RPMI8226 (cell line): ENCODE measurements around the gene CD33.
A peak's percentile ranks its signal among the peaks of the same experiment; 100 is the strongest.

Source experiments
- DNase-seq: peaks from one replicate; pipeline ENCODE4 v3.0.0-alpha.2; 2015

CD33 gene

DNA sequence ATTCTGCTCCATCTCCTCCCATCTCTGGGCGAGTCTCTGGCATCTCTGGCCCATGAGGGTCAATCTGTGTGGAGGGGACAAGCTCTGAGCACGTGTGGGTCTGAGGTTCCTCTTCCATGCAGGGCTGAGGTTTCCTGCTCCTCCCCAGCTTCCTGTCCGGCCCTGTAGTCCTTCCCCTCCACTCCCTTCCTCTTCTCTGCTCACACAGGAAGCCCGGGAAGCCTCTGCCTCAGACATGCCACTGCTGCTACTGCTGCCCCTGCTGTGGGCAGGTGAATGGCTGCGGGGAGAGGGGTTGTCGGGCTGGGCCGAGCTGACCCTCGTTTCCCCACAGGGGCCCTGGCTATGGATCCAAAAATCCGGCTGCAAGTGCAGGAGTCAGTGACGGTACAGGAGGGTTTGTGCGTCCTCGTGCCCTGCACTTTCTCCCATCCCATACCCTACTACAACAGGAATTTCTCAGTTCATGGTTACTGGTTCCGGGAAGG is 14.0 kb upstream of the CD33 start:
- DNase-seq, result peak; percentile 81

DNA sequence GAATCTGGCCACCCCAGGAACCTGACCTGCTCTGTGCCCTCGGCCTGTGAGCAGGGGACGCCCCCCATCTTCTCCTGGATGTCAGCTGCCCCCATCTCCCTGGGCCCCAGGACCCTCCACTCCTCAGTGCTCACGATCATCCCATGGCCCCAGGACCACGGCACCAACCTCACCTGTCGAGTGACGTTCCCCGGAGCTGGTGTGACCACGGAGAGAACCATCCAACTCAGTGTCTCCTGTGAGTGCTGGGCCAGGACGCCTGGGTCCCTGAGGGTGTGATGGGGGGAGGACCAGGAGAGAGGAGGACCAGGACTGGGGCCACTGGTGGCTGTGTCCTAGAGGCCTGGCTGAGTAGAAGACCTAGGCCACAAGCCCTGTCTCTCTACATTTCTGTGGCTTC is 13.0 kb upstream of the CD33 start:
- no peak for DNase-seq

DNA sequence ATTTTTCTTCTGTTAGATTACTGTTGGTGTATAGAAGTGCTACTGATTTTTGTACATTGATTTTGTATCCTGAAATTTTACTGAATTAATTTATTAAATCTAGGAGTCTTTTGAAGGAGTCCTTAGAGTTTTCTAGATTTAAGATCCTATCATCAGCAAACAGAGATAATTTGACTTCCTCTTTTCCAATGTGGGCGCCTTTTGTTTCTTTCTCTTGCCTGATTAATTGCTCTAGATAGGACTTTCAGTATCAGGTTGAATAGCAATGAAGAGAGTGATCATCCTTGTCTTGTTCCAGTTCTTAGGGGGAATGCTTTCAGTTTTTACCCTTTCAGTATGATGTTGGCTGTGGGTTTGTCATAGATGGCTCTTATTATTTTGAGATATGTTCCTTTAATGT is 5.6 kb upstream of the CD33 start:
- DNase-seq, result no peak

DNA sequence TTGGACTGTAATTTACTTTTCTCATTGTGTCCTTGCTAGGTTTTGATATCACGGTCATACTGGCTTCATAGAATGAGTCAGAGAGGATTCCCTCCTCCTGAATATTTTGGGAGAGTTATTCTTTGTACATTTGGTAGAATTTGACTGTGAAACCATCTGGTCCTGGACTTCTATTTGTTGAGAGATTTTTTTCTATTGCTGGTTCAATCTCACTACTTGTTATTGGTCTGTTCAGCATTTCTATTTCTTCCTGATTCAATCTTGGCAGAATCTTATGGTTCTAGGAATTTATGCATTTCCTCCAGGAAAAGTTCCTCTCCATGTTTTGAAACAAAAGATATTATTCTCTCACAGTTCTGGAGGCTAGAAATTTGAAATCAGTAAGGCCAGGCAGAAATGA is 4.9 kb upstream of the CD33 start:
- DNase-seq, result no peak

DNA sequence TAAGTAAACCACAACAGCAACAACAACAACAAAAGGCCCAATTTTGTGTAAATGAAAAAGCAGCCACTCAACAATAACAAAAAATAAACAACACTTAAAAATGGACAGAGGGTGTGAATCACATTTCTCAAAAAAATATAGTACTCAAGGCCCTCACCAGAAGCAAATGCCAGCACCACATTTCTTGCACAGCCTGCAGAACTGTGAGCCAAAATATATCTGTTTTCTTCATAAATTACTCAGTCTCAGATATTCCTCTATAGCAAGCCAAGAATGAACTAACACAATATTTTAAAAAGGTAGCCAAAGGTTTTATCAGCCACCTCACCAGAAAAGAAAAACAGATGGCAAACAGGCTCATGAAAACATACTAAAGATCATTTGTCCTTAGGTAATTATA is 3.9 kb upstream of the CD33 start:
- DNase-seq, result no peak

DNA sequence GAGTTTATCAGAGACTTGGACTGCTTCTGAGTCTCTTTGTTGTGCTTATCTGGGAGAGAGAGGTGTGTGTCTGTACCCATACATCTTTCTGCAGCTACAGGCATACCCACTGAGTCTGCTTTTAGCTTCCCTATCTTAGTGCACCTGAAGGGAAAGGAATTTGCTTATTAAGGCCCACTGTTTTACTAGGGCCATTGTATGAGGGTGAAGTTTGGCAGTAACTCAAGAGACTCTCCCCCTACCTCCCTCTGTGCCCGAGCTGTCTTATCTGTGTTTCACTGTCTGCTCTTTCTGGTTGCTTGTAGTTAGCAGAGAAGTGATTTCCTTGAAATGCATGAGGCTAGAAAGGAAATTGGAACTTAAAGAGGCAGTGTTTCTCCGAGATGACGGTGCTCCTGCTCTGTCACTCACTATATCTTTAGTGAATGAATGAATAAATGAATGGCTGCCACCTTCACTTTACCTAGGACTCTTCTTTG is 678 bp upstream of the CD33 start:
- no peak for DNase-seq

DNA sequence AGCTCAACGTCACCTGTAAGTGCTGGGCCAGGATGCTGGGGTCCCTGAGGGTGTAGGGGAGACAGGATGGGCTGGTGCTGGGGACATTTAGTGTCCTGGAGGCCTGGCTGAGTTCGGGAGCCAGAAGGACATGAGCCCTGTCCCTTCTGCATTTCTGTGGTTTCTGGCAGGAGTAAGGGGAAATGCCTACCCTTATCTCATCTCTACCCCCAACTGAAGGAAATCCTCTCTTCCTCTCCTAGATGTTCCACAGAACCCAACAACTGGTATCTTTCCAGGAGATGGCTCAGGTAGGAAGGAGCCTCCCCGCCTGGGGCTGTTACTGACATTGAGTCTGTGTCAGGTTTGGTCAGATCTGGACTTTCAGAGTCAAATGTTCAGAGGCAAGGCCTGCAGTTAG is 1.2 kb downstream of the CD33 start:
- DNase-seq, result no peak

DNA sequence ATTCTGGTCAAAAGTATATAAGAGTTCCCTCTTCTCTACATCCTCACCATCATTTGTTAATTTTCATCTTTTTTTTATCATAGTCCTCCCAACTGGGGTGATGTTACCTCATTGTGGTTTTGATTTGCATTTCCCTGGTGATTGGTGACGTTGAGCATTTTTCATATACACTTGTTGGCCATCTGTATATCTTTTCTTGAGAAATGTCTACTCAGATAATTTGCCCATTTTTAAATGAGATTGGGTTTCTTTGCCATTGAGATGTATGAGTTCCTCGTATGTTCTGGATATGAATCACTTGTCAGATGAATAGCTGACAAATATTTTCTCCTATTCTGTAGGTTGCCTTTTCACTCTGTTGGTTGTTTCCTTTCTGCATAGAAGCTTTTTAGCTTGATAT is 2.4 kb downstream of the CD33 start:
- no peak for DNase-seq

DNA sequence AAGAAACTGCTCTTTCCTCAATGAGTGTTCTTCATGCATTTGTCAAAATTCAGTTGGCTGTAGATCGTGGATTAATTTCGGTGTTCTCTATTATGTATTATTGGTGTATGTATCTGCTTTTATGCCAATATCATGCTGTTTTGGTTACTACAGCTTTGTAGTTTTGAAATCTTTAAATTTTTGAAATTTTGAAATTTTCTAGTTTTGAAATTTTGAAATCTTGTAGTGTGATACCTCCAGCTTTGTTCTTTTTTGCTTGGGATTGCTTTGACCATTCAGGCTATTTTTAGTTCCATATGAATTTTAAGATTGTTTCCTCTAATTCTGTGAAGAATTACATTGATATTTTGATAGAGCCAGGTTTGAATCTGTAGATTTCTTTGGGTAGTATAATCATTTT is 3.1 kb downstream of the CD33 start:
- DNase-seq, result no peak

DNA sequence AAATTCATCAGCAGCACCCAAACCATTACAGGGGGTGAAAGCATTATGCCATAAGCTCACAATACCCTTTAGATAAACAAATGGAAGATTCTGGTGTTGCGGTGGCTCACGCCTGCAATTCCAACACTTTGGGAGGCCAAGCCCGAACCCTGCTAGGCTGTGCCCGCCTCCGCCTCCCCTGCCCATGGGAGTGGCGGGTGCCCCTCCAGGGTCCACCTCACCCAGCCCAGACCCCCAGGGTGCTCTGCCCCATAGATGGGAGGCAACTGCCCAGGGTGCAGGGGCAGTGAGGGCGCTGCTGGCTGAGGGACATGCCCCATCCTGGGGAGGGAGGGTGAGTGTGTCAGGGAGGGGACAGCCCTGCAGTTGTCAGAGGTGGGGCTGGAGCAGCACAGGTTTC is 16.0 kb downstream of the CD33 start:
- no peak for DNase-seq

DNA sequence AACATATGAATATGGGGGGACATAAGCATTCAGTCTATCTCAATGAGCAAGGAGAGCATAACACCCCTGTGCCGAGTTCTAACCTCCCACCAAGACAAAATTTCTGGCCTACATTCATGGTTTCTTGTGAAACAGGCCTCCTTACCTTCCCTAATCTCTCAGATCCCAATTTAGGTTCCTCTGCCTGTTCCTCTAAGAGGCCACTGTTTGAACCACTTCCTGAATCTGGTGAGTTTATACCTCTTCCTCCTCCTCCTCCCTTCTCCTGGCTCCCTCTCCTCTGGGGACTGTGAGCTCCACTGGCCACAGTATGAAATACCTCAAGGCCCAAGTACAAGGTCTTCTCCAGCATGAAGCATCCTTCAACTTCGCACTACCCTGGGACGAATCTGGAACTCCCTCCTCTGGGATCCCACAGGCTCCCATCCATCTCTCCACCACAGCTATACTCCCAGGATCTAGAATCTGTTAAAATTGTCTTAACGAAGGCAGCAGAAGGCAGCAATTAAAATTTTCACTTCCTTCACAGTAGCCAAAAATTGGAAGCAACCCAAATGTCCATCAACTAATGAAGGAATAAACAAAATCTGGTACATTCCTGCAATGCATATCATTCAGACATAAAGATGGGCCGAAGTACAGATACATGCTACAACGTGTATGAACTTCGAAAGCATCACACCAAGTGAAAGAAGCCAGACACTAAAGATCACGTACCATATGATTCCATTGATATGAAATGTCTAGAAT is 18.2 kb downstream of the CD33 start:
- no peak for DNase-seq

DNA sequence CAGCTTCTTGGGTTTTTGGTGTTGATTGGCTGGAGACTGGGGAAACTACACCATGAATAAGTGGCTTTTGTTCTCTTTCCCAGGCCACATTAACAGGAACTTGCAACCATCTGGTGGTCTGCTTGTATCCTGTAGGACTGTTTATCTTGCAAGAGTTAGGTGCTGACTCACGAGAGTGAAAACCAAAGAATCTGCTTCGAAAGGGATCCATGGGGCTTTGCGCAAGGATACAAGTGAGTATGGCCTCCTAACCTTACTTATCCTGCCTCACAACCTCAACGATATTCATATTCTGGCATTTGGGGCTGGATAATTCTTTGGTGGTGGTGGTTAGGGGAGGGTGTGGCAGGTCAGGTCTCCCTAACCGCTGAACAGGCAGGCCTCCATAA is 21.3 kb downstream of the CD33 start:
- no peak for DNase-seq

DNA sequence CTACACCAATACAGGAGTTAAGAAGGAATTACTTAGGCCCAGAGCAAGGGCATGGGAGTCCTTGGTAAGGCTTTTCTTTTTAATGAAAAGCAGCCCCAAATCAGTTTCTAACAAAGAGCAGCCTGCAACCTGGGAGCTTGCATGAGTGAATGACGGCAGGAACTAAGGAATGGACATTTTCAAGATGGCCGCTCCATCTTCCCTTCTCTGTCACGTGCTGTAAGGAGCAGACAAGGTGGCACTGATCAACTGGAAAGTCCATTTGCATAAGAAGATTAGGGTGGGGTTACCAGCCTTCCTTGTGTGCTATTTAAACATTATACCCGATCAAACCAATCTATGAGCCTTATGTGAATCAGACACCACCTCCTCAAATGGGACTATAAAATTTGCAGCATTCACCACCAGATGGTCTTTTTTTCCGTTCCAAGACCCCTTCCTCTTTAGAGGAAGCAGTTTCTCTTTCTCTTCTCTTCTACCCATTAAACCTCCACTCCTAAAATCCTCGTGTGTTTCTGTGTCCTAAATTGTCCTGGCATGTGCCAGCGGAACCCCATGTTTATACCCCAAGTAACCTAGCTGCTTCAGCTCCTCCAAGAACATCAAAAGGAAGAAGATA is 23.2 kb downstream of the CD33 start:
- DNase-seq, result no peak

DNA sequence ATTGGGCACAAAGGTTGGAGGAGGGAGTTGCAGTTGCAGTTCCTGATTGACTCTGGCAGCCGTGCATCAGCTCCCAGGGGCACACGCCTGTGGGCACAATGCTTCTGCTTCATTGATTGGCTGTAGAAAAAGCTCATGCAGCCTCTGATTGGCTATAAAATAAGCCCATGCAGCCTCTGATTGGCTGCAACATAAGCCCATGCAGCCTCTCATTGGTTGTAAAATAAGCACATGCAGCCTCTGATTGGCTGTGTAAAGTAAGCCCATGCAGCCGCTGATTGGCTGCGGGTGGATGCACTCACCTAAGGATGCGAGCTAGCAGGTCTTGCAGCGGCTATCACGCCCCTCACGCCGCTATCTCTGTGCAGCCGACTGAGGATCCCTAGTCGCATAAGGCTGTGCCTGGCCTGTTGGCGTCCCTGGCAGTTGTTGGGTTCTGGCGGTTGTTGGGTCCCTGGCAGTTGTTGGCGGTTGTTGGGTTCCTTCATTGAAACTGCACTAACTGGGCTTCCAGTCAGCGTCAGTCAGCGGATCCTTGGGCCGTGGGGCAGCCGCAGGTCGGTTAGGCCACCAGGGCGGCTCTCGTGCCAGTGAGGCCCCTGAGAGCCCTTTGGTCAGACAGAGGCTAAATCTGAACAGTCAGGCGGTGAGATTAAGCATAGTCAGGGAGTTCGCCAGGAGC is 26.0 kb downstream of the CD33 start, which contains the start of gene SIGLECL1:
SIGLECL1 (plus strand) TSS at position 295 of the 682 bp plus-strand sequence. CDS start 12,993 bp downstream, outside the sequence.
- no peak for DNase-seq

DNA sequence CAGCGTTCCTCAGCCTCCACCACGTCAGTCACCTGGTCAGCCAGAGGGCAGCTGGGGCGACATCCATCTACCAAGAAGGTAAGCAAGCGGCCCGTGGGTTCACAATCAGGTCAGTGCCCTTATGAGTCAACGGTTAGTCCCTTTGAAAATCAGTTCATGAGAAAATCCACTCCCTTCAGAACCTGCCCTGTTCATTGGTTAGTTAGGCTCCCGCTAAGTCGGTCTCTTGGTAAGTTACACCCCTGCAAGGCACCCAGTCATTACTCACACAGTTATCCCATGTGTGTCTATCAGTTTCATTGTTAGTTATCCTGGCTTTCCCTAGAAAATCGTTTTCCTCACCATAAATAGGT is 26.6 kb downstream of the CD33 start:
- no peak for DNase-seq

DNA sequence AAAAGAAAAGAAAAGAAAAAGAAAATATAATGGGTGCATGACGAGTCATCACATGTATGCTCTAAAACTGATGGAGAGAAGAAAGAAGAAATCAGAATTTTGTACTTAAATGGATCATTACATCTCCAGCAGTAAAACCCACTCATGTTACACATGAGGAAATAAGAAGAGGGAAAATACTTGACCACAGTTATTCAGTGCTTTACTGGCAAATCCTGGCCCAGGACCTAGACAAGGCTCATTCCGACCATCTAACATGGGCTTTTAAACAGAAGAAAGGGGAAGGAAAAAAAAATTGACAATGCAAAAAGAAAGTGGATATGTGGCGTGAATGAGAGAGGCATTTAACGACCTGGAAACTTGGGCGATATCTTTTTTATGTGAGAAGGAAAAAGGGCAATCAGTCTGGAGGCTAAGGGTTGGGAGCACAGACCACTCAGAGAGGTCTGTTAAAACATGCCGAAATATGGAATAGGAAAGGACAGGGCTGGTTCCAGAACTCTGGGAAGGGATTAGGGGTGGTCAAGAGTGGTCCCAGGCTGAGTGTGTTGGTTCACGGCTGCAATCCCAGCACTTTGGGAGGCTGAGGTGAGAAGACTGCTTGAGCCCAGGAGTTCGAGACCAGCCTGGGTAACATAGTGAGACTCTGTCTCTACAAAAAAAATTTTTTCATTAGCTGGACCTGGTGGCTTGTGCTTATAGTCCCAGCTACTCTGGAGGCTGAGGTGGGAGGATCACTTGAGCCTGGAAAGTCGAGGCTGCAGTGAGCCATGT is 27.6 kb downstream of the CD33 start:
- no peak for DNase-seq

DNA sequence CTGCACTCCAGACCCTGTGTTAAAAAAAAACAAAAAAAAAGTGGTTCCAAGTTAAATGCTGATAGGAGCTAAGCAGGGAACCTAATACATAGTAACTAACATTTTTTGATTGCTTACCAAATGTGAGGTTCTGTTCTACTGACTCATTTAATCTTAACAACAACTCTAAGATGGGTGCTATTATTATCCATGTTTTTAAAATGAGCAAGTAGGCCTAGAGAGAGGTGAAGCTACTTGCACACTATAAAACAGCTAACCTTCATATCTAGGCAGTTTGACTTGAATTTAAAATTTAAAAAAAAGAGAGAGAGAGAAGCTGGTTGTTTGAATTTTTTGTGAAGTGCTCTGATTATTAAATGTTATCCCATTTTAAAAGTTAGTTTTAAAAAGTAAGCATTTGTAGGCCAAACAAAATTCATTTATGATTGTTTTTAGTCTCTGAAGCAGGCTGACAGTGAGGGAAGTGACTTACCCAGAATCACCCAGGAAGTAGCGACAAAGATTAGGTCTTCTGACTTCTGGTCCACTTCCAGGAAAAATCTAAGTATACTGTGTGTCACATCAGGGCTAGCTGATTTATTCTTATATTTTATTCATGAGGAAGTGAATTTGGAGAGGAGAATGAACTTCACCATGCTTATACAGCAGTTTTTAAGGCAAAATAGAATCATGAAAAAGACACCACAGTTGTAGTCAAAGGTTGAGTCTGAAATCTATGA is 28.4 kb downstream of the CD33 start:
- no peak for DNase-seq

DNA sequence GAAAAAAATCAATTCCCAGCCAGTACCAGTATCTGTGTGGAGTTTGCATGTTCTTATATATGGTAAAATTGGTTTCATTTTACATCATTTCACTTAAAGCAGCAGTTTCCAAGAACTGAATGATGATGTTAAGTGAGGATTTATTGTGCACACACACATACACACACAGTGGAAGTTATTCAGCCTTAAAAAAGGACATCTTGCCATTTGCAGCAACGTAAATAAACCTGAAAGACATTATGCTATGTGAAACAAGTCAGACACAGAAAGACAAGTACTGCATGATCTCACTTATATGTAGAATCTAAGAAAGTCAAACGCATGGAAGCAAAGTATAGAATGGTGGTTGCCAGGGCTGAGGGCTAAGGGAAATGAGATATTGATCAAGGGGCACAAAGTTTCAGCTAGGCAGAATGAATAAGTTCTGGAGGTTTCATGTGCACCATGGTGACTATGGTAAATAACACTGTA is 31.3 kb downstream of the CD33 start:
- DNase-seq, result no peak

DNA sequence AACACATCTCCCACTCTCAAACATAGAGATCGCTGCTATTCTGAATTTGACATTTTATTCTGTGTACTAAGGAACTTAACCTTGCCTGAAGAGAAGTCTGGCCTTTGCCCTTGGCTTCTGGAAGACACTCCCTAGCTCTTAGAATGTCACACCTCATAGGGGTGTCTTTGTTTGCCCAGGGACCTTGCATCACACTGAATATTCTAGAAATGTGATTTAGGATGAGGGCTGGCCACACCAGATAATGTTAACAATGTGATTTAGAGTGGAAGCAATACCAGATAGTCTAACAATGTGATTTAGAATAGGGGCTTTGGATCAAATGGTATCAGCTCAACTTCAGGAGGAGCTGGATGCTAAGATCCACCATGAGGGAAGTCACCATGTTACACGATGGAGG is 32.6 kb downstream of the CD33 start:
- no peak for DNase-seq

DNA sequence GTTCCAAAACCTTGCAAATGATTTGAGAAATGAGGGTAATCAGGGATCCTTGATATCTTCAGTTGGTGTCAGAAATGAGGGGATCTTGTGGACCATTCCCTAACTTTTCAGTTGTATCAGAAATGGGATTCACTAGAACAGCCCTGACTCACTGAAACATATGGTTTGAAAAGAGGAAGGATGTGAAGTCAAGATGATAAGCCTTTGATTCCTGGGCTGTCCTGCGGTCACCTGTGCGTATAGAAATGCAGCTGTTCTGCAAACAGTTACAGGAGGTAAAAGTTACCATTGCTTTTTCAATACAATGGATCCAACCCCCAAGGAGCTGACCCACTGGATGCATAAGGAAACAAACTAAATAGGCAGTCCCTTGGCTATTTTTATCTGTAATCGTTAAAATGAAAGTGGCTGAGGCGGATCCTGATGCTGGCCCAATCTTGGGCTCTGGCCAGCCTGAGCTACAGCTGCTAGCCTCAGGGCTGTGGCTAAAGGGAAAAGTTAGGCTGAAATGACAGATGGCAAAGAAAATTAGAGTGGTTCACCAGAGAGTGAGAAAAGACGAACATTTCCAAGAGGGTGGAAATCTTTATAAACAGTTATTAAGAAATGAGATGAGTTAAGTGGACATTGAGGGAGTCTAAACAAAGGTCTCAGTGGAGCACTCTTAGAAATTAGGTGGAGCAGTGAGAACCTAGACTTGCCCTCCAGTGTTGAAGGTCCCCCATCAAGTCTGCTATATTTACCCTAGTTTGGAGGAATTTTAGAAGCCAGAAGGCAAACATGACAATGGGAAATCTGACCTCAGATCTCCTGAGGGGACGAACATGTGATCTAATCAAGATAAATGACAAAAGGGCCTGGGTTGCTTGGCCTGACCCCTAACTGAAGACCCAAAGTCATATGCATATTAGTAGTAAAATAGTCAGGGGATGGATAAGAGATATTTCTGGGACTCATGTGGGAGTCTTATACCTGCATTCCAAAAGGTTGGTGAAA is 33.6 kb downstream of the CD33 start:
- DNase-seq, result peak; percentile 59
